Inflammatory macrophage (primary cell): ENCODE results near the gene GATAD2B.
"Not testable (repeated sequence)": the region's sequence is repeated elsewhere in the genome, so short reads cannot be mapped to it uniquely, and the experiment has no call there.

Experiments used
- DNase-seq, 2 donors: peaks; one replicate each; pipeline ENCODE4 v3.0.0-alpha.2; 2020 to 2022

GATAD2B gene

DNA sequence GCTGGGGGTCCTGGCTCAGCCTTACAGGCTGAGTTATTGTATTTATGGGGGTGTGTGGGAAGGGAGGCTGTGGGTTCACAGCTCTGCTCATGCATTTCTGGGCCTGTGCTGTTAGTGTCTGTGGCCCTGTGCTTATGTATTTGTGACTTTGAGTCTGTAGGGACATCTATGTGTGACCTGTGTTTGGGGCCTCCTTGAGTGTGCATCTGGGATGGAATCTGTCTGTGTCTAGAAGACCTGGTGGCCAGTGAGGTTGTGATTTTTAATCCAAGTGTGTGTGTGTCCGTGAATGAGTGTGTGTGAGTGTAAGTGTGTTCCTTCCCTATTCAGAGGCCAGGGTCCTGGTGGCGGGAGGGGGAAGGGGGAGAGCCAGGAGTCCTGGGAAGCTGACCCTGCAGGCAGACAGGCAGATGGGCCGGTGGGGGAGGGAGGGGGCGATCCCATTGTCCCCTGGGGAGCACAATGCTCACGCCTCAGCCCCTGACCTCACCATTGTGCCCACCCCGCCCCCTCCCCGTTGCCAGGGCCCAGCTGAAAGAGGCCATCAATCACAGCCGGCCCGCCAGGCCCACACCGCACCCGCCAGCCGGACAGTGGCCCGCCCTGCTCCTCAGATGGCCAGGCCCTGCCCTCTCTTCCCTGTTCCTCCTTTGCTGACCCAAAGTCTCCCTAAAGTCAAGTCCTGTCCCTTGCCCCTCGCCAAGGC, 128.0 kb downstream of the GATAD2B start:
- no peak for DNase-seq

DNA sequence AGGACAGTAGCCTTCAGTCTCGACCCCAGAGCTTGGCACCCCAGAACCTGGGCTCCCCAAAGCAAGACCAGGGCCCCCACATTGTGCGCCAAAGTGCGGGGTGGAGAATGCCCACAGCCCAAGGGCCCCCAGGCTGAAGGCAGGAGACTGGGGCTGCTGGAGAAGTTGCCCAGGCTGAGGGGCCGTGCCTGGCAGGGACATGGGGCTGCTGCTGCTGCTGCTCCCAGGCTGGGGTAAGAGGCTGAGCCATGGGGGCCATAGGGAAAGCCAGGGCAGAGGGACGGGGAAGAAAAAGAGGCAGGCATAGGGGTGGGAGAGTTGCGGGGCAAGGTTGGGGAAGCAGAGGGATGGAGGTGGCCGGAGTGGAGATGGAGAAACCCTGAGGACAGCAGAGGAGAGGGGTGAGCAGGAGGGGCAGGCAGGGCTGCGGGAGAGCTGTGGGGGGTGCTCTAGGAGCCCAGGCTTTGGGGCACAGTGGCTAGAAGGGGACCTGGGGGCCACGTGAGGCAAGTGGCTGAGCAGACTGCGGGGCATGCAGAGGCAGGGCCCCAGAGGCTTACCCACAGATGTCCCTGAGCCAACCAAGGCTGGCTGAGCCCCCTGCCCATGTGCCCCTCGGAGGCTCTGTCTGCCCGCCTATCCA, 128.7 kb downstream of the GATAD2B start:
- DNase-seq, result no peak

DNA sequence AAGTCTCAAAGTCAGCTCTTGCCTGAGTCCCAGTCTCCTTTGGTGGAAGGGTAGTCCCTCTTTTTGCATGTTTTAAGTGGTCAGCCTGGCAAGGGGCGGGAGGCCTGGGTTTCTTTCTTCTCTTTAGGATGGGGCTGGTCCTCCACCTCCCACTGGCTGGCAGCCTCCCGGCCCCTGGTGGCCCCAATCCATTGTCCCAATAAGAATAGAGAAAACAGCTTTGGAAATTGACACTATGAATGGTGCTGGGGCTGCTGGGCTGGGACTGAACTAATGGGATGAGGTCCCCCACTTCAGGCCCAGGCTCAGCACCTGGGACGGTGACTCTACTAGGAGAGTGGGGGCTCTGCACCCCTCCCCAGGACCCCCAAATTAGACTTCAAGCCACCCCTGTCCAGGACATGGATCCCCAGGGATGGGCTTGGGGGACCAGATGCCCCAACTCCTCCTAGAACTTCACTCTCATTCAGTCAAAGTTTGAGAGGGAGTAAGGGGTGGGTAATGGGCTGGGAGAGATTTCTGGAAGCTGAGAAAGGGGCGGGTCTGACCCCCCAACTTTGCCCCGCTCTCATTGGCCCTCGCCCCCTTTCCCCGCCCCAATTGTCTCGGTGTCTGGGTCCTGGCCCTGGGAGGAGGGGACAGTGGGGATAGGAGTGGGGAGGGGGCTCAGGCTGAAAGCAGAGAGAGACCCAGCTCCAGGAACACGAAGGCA, 129.4 kb downstream of the GATAD2B start:
- no peak for DNase-seq

DNA sequence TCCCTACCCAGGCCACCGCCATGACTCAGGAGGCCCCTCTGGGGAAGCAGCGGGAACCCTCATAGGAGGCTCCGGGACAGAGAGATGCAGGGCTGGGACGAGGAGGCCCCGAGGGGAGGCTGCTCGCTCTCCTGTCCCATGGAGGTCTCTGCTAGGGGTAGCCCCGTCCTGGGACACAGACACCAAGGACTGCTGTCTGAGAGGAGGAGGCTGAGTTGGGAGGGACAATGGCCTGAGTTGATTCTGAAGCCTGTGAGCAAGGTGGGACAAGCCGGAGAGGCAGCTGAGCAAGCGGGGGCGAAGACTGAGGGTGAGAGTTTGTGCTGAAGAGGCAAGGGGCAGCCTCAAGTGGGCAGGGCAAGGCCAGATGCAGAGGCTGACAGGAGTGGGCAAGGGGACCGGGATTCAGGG, 130.1 kb downstream of the GATAD2B start:
- DNase-seq, result no peak

DNA sequence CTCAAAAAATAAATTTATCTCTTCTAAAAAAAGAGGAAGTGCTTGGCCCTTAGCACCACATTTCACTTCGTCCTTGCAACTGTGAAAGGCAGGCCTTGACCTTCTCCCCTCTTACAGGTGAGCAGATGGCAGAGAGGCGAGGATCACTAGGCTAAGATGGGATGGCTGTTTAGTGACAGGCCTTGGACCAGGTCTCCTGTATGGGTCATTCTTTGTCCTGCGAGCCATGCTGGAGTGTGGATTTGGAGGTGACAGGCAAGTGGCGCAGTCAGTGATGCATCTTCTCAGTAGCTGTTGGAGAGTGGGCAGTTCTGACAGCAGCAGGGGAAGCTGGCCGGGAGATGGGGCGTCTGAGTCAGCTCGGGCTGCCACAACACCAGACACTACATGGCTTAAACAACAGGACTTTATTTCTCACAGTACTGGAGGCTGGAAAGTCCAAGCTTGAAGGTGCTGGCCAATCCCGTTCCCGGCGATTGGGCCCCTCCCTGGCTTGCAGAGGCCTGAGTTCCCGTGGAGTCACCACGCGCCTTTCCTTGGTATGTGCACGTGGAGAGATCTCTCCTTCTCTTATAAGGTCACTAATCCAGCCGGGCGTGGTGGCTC, 131.0 kb downstream of the GATAD2B start:
- DNase-seq, result peak; percentile 81 to 94

DNA sequence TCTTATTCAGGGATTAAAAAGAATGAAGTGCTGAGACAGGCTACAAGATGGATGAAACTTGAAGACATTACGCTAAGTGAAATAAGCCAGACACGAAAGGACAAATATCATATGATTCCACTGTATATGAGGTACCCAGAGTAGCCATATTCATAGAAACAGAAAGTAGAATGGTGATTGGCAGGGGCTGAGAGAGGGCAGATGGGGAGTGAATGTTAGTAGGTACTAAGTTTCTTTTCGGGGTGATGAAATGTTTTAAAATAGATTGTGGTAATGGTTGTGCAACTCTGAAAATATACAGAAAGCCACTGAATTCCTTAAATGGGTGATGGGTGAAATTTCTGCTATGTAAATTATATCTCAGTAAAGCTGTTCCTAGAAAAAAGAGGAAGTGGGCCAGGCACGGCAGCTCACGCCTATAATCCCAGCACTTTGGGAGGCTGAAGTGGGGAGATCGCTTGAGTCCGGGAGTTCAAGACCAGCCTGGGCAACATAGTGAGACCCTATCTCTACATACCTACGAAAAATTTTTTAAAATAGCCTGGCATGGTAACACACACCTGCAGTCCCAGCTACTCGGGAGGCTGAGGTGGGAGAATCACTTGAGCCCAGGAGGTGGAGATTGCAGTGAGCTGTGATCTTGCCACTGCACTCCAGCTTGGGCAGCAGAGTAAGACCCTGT, 131.7 kb downstream of the GATAD2B start:
- peak; percentile 87 to 99 for DNase-seq

DNA sequence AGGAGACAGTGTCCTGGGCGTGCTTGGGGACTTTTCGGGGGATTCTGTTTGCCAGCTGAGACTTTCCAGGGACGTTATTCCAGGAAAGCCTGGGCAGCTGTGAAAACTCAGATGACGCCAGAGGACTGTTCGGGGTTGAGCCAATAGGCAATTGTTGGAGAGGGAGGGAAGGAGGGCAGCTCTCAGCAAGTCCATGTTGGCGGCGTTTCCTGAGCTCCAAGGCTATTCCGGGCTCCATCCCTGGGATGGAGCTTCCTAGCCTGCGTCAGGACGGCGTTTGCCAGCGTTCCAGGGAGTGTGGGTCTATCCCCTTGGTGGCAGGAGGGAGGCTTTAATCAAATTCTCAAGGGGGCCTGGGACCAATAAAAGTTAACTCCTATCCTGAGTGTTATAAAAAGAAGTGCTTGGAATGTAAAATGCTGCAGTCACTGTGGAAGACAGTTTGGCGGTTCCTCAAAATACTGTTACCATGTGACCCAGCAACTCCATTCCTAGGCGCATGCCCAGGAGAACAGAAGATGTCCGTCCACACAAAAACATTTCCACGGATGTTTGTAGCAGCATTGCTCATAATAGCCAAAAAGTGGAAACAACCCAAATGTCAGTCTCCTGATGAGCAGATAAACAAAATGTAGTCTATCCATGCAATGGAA, 132.3 kb downstream of the GATAD2B start:
- DNase-seq, result peak; percentile 72 to 84

DNA sequence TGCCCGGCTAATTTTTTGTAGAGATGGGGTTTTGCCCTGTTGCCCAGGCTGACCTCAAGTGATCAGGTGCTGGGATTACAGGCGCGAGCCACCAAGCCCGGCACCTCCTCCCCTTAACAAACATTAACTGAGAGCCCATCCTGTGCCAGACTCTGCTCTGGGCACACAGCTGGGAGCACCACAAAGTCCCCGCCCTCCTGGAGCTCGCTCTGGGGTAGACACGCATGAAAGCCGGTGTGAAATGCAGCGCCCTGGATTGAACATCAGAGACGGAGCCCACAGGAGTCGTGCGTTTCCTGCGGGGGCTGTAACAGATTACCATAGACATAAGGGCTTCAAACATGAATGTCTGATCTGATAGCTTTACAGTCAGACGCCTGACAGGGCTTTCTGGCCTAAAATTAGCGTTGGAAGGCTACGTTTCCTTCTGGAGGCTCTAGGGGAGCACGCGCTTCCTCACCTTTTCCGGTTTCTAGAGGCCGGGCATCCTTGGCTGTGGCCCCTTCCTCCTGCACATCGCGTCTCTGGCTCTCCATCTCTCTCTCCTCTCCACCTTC, 133.2 kb downstream of the GATAD2B start:
- DNase-seq, result no peak

DNA sequence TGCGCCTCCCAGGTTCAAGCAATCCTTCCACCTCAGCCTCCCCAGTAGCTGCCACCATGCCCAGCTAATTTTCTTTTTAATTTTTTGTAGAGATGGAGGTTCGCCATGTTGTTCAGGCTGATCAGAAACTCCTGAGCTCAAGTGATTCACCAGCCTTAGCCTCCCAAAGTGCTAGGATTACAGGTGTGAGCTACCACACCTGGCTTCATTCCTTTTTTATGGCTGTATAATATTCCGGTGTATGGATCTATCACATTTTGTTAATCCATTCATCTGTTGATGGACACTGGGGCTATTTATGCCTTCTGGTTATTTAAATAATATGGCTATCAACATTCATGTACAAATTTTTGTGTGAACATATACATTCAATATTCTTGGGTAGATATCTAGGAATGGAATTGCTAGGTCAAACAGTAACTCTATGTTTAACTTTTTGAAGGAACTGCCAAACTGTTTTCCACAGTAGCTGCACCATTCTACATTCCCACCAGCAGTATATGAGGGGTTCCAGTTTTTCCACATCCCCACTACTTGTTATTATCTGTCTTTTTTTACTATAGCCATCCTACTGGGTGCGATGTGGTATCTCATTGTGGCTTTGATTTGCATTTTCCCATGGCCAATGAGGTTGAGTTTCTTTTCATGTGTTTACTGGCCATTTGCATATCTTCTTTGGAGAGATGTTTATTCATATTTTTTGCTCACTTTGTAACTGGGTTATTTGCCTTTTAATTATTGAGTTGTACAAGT, 136.6 kb downstream of the GATAD2B start:
- no peak for DNase-seq

DNA sequence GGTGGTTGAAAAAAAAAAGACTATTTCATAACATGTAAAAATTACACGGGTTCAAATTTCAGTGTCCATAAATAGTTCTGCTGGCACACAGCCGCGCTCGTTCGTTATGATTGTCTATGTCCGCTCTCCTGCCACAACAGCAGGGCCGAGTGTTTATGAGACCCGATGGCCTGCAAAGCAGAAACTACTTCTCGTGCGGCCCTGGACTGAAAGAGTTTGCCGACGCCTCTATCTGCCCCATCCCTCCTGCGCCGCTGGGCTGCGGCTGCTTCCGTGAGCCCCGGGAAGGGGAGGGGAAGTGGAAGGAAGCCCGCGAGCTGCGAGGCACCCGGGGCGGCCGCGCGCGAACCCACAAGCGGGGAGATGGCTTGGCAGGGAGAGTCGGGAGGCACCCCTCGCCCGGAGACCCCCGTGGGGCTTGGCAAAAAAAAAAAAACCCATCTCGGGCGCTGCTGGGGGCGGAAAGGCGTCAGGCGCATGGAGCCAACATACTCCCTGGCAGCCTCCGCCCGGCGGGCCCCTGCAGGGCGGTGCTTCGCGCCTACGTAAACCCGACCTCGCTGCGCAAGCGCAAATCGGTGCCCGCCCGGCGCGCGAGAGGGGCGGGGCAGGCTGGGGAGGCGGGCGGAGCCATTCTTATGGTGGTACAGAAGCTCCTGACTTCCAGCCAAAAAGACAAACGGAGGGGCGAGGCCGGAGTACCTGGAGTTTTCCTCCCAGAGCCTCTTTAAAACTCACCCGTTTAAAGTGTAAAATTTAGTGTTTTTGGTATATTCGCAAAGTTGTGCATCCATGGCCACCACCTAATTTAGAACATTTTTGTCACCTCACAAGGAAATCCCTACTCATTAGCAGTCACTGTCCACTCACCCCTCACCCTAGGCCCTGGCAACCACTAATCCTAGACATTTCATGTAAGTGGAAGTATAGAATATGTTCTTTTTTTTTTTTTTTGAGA, 139.3 kb downstream of the GATAD2B start:
- DNase-seq, result peak; percentile 92 to 95

DNA sequence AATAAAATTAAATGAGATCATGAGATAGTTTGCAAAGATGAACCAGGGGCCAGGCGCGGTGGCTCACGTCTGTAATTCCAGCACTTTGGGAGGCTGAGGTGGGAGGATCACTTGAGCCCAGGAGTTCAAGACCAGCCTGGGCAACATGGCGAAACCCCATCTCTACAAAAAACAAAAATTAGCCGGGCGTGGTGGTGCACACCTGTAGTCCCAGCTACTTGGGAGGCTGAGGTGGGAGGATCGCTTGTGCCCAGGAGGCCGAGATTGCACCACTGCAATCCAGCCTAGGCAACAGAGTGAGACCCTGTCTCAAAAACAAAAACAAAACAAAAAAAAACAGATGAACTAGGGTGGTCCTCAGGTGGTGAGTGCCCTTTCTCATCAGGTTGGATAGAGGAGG, 140.1 kb downstream of the GATAD2B start:
- DNase-seq, result not testable (repeated sequence)

DNA sequence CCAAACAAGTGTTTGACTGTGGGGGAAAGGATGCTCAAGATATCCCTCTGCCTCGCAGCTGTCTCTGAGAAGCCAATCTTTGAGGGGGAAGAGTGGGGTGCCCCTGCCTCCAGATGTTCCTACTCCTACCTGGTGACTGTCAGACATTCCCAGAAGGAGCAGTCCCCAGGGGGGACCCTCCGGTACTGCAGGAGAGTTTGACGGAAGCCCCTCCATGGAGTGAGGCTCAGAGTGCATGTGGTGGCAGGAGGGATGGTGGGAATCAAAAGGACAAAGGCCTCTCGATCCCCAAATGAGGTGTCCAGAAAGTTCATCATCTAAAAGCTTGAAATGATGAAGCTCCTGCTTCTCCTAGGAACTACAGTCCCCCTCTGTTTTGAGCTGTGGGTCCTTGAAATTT, 142.2 kb downstream of the GATAD2B start:
- DNase-seq, result no peak

DNA sequence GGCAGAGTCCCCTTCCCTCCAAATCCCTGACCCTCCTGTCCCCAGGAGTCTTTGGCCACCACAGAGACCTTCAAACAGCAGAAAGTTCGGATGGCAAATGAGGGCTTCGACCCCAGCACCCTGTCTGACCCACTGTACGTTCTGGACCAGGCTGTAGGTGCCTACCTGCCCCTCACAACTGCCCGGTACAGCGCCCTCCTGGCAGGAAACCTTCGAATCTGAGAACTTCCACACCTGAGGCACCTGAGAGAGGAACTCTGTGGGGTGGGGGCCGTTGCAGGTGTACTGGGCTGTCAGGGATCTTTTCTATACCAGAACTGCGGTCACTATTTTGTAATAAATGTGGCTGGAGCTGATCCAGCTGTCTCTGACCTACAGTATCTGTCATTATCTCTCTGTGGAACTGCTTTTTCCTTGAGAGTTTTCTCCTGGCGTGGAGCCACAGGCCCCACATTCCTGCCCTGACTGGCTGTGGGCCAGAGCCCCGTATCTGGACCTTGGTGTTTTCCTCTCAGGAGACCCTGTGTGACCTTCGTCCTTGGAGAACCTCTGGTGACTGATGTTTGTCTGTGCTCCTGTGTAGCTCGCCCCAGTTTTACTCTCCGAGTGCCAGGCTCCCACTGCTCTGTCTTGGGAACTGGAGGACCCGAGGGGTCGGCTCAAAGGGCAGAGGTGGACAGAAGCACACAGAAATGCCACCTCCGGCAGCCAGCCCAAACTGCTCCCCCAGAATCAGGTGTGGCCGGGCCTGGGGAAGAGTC, 142.8 kb downstream of the GATAD2B start:
- no peak for DNase-seq

DNA sequence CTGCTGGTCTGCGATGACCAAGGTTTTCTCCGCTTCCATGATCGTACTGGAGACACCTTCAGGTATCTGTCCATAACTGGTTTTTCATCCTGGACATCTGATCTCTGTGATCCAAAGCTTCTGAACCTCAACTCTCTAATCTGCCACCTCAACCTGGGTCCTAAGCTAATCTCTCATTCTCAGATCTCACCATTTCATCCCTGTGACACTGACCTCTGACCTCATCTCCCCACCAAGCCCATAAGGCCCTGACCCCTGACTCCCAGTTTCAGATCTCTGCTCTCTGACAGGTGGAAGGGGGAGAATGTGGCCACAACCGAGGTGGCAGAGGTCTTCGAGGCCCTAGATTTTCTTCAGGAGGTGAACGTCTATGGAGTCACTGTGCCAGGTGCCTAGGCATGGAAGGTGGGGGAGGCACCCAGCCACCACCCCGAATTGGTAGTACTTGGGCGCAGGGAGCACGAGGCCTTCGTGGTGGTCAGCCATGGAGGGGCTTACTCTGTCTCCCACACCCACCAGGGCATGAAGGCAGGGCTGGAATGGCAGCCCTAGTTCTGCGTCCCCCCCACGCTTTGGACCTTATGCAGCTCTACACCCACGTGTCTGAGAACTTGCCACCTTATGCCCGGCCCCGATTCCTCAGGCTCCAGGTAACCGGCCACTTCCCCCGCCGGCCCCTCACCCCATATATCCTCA, 143.8 kb downstream of the GATAD2B start:
- DNase-seq, result no peak

DNA sequence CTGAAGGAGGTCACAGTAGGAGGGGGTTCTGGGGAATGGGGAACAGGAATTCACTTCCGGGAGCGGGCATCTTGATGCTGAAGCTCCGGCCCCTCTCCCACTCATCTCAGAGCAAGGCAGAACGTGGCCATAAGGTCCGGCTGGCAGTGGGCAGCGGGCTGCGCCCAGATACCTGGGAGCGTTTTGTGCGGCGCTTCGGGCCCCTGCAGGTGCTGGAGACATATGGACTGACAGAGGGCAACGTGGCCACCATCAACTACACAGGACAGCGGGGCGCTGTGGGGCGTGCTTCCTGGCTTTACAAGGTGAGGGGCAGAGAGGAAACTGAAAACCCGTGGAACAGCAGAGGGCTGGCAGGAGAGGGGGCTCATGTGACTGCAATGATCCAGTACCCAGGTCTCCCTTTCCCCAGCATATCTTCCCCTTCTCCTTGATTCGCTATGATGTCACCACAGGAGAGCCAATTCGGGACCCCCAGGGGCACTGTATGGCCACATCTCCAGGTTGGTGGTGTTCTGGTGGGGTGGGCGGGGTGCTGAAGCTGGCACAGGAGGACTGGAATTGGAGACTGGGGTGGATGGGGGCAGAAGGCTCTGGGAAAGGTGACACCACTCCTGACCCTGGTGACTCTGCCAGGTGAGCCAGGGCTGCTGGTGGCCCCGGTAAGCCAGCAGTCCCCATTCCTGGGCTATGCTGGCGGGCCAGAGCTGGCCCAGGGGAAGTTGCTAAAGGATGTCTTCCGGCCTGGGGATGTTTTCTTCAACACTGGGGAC, 144.5 kb downstream of the GATAD2B start:
- no peak for DNase-seq

DNA sequence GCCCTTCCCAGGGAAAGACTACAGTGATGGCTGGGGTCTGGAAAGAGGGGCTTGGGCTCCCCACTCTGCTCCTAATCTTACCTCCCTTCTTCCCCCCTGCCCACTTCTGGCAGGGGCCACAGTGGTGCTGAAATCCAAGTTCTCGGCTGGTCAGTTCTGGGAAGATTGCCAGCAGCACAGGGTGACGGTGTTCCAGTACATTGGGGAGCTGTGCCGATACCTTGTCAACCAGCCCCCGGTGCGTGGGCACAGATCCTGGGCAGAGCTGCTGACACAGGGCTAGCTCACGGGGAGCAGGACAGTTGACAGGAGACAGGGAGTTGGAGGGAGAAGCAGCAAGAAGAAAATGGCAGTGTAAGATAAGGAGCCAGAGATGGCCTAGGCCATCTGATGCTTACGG, 145.1 kb downstream of the GATAD2B start:
- DNase-seq, result no peak

DNA sequence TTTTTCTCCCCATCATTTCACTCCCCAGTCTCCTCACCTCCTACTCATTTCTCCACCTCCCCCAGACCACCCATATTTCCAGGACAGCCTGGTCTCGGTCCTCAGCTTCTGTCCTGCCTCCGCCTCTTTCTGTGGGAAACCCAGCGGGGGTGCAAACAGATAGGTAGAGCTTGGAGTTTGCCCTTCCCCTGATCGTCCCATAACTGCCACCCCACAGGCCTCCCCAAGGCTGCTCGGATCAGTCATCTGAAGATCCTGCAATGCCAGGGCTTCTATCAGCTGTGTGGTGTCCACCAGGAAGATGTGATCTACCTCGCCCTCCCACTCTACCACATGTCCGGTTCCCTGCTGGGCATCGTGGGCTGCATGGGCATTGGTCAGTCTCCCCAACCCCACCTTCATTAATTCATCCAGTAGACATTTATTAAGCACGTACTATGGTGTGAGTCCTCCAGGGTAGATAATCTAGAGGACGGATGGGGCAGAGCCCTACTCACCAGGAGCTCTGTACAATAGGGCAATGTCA, 145.9 kb downstream of the GATAD2B start:
- DNase-seq, result no peak
